T-cell (primary cell): ENCODE measurements around the gene NUP188. TPM values are rescaled to one million over a fixed set of nuclear protein-coding genes. Genes with fewer than 3 reads are reported as not detected.

ENCODE experiments used
- ATAC-seq, 4 experiments: fragments of 200-7000 bp in 3 of 4; fragments of 150-1000 bp in 1 of 4; cut with Tn5 transposase; replicated peaks in 1 of 4; 1 replicate in 3 of 4; 2 replicates in 1 of 4; pipeline ENCODE4 v1.10.0; 2021; ENCODE audit warnings: moderate library complexity in 3 of 4, mild to moderate bottlenecking in 2 of 4, moderate number of reproducible peaks in 1 of 4
- CTCF ChIA-PET, 2 donors: fragments of 300-600 bp; sonication (Branson Sonifier 250); formaldehyde crosslinking; loops; one replicate each; lab custom pipeline; 2022; ENCODE audit warnings: antibody characterized with exemption in 2 of 2; lab: Charles Lee
- POLR2A ChIA-PET, 2 donors: fragments of 300-600 bp; sonication (Branson Sonifier 250); formaldehyde crosslinking; loops; one replicate each; lab custom pipeline; 2022; ENCODE audit warnings: antibody characterized with exemption in 2 of 2; lab: Charles Lee
- DNase-seq, 35 experiments: peaks; one replicate each; pipeline versions ENCODE4 v3.0.0 to v3.0.0-alpha.2; 2013 to 2023
- H3K27ac ChIP-seq: one replicate; pipeline ENCODE4 v1.5.1; 2013; ENCODE audit warnings: low read length
- H3K27me3 ChIP-seq, 2 experiments: replicated peaks in 1 of 2; 1 replicate in 1 of 2; 2 replicates in 1 of 2; pipeline versions ENCODE4 v1.6.1 to v1.7.0; 2013; ENCODE audit warnings: low read length in 1 of 2, mixed read lengths in 1 of 2; ENCODE audit not compliant: control insufficient read depth in 2 of 2, insufficient read depth in 2 of 2; ENCODE audit errors: extremely low read depth in 1 of 2
- H3K36me3 ChIP-seq, 2 donors: 1 replicate in 1 of 2; 2 replicates in 1 of 2; pipeline versions ENCODE4 v1.6.1 to v1.7.0; 2013; ENCODE audit warnings: low read length in 1 of 2; ENCODE audit not compliant: control insufficient read depth in 2 of 2, insufficient read depth in 1 of 2; ENCODE audit errors: extremely low read depth in 1 of 2
- H3K4me1 ChIP-seq, 2 experiments: 1 replicate in 1 of 2; 2 replicates in 1 of 2; pipeline versions ENCODE4 v1.6.1 to v1.7.0; 2013; ENCODE audit warnings: low read length in 2 of 2, mixed read lengths in 1 of 2; ENCODE audit not compliant: insufficient read depth in 2 of 2, control insufficient read depth in 1 of 2; ENCODE audit errors: extremely low read depth in 1 of 2
- H3K4me3 ChIP-seq, 2 donors: 1 replicate in 1 of 2; 2 replicates in 1 of 2; pipeline versions ENCODE4 v1.5.1 to v1.7.0; 2013; ENCODE audit warnings: mild to moderate bottlenecking in 2 of 2, low read length in 1 of 2, moderate library complexity in 1 of 2; ENCODE audit not compliant: control insufficient read depth in 1 of 2; ENCODE audit errors: extremely low read depth in 1 of 2
- H3K9me3 ChIP-seq: 2 replicates; pipeline ENCODE4 v1.7.0; 2013
- H3K27ac Mint-ChIP-seq, 2 donors: one replicate each; pipeline ENCODE4 v1.8.0; 2020 to 2021; ENCODE audit warnings: mild to moderate bottlenecking in 2 of 2, mixed read lengths in 2 of 2
- H3K27me3 Mint-ChIP-seq, 2 donors: one replicate each; pipeline ENCODE4 v1.8.0; 2021 to 2022; ENCODE audit warnings: mixed read lengths in 2 of 2
- H3K36me3 Mint-ChIP-seq: one replicate; pipeline ENCODE4 v1.8.0; 2021; ENCODE audit warnings: mixed read lengths
- H3K4me1 Mint-ChIP-seq, 3 donors: one replicate each; pipeline ENCODE4 v1.8.0; 2020 to 2022; ENCODE audit warnings: mixed read lengths in 3 of 3, mild to moderate bottlenecking in 1 of 3
- H3K4me3 Mint-ChIP-seq, 3 donors: one replicate each; pipeline ENCODE4 v1.8.0; 2020 to 2022; ENCODE audit warnings: mild to moderate bottlenecking in 3 of 3, mixed read lengths in 3 of 3, moderate library complexity in 3 of 3
- H3K9me3 Mint-ChIP-seq, 3 donors: one replicate each; pipeline ENCODE4 v1.8.0; 2020 to 2022; ENCODE audit warnings: mixed read lengths in 3 of 3
- WGBS: methylation state at CpG from one replicate; pipeline ENCODE4 v1.1.5; 2013; ENCODE audit warnings: missing lambda C conversion rate; ENCODE audit not compliant: insufficient coverage; 5-methylcytosine and 5-hydroxymethylcytosine counted together
- total RNA-seq, 35 experiments: library from RNA in 6 of 35; stranded (reverse) in 6 of 35; fragments of 120-200 nt in 1 of 35; gene quantifications; one replicate each; pipeline versions ENCODE4 v1.2.1 to v1.2.4 and lab custom pipeline; 2013 to 2026

The NUP188 gene
- total RNA-seq, 5 donors from 2014 or later (not counting 1 experiment from before 2014, with no cell fraction given) = 51.0 to 78.4 (median 71.3) TPM

- 80% methylated on average over 2 of the region's 7 CpGs for WGBS
- CTCF ChIA-PET = no interaction called here
- POLR2A ChIA-PET = no interaction called here
Measured at GRCh38 chr9:128901379-128901778, 46.1 kb upstream of the NUP188 start.

DNA sequence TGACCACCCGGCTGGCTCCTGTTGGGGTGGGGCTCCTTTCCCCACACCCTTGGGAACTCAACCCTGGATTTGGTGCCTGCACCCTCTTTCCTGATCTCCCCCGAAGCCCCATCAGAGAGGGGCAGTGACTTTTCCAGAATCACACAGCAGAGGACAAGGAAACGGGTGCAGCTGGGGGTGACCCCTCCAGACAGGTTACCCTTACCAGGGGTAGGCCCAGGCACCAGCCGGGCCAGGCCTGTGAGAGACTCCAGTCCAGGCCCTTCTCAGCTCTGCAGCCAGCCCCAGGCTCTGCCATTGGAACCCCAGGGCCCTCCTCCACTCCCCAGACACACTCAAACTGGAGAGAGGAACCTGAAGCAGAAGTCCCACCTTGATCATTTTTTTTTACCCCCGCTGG lies 45.7 kb upstream of the NUP188 start:
- ATAC-seq (peak; percentile 2 to 19 (median 8)), DNase-seq (no peak)
- peak overlapping the region; percentile 7 to 40 for H3K4me3 ChIP-seq
- 78% methylated on average over 3 of the region's 5 CpGs for WGBS
- peaks cover 0 to 10% of the 10 kb centered on the region in 2 donors for H3K36me3 ChIP-seq
- ChIA-PET POLR2A (no interaction called here), CTCF (no interaction called here)
- H3K27me3 ChIP-seq = no peaks in the 10 kb centered on the region
- H3K9me3 Mint-ChIP-seq = no peaks in the 10 kb centered on the region
- peaks cover 58 to 89% of the 10 kb centered on the region in 2 experiments for H3K4me1 ChIP-seq
- peak overlapping the region; percentile 96 to 97 for H3K27ac Mint-ChIP-seq
- H3K27ac ChIP-seq = peak overlapping the region; percentile 91
- H3K9me3 ChIP-seq = no peaks in the 10 kb centered on the region
- H3K4me1 Mint-ChIP-seq = peaks cover 60 to 81% (median 77%) of the 10 kb centered on the region in 3 donors
- H3K27me3 Mint-ChIP-seq = no peaks in the 10 kb centered on the region
- peak overlapping the region in 2 of 3 donors; percentile 63 to 75 for H3K4me3 Mint-ChIP-seq
- H3K36me3 Mint-ChIP-seq = peaks cover 9% of the 10 kb centered on the region

More at GRCh38 chr9:128901379-128901778, 46.1 kb upstream of the NUP188 start:
- Histone ChIP-seq H3K27me3 (no peaks in the 10 kb centered on the region), H3K4me3 (peak overlapping the region in 1 of 2 donors; percentile 7), H3K27ac (peak overlapping the region; percentile 91), H3K4me1 (peaks cover 58 to 89% of the 10 kb centered on the region in 2 experiments), H3K9me3 (no peaks in the 10 kb centered on the region), H3K36me3 (peaks cover 0 to 15% of the 10 kb centered on the region in 2 donors)
- ATAC-seq (no peak), DNase-seq (no peak)
- H3K27me3 Mint-ChIP-seq = no peaks in the 10 kb centered on the region
- peak overlapping the region; percentile 96 to 97 for H3K27ac Mint-ChIP-seq
- peaks cover 65 to 81% (median 73%) of the 10 kb centered on the region in 3 donors for H3K4me1 Mint-ChIP-seq
- H3K4me3 Mint-ChIP-seq = peak overlapping the region in 1 of 3 donors; percentile 63
- no peaks in the 10 kb centered on the region for H3K9me3 Mint-ChIP-seq
- H3K36me3 Mint-ChIP-seq = peaks cover 10% of the 10 kb centered on the region

DNA sequence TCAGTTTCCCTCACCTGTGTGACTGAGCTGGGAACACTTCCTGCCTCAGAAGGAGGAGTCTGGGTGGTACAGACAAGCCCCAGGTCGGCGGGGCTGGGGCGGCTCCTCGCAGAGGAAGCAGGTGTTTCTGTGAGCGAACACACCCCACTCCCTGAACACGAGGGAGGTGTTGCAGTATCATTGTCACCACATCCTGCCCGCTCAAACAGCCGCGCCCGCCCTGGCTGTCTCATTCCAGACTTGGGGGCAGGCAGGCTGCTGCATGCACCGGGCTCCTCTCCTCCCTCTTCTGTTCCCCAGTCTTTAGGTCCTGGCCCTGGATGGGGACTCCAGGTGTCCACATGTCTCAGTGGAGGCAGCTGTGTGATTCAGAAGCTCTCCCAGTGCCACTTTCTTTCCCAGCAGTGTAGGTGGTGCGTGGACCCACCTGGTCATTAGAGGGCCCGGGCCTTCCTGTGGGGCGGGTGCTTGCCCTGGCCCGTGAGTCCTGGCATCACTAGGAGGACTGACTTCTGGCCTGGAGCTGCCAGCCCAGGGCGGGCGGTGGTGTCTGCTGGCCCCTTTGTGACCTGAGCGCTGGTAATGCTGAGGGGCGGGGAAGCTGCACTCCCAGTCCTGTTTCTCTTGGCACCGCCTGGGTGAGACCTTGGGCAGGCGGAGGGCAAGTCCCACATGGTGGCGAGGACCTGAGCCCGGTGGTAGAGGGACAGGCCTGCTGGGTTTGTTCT lies 45.0 kb upstream of the NUP188 start:
- H3K4me1 Mint-ChIP-seq = peaks cover 60 to 84% (median 81%) of the 10 kb centered on the region in 3 donors
- H3K4me1 ChIP-seq = peaks cover 58 to 86% of the 10 kb centered on the region in 2 experiments
- ATAC-seq (peak; percentile 93 to 94 (median 94)), DNase-seq (peak; percentile 80 to 93 (median 88))
- H3K27me3 Mint-ChIP-seq = no peaks in the 10 kb centered on the region
- no peaks in the 10 kb centered on the region for H3K27me3 ChIP-seq
- H3K36me3 ChIP-seq = peaks cover 3 to 13% of the 10 kb centered on the region in 2 donors
- H3K4me3 Mint-ChIP-seq = peak overlapping the region; percentile 63 to 75 (median 75)
- H3K9me3 ChIP-seq = no peaks in the 10 kb centered on the region
- 8% methylated on average over 18 of the region's 23 CpGs for WGBS
- H3K9me3 Mint-ChIP-seq = no peaks in the 10 kb centered on the region
- ChIA-PET CTCF (no interaction called here), POLR2A (no interaction called here)
- peak overlapping the region; percentile 96 to 97 for H3K27ac Mint-ChIP-seq
- peak overlapping the region; percentile 91 for H3K27ac ChIP-seq
- peak overlapping the region; percentile 40 to 49 for H3K4me3 ChIP-seq
- peaks cover 10% of the 10 kb centered on the region for H3K36me3 Mint-ChIP-seq

DNA sequence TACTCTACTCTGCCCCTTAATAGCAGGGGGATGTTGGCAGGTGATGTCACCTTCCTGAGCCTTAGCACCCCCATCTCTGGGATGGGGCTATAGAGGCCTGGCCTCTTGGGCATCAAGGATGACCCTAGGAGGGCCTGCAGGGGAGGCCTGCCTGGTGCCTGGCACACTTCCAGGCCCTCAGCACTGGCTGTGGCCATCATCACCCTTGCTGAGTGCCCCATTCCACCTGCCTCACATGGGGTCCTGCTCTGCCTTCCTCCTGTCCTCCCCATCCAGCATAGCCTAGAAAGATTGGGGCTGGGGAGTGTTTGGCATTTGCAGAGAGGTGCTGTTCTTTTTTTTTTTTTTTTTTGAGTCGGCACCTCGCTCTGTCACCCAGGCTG lies 44.4 kb upstream of the NUP188 start:
- Mint-ChIP-seq H3K9me3 (no peaks in the 10 kb centered on the region), H3K27ac (peak overlapping the region; percentile 96 to 97), H3K4me1 (peaks cover 56 to 80% (median 78%) of the 10 kb centered on the region in 3 donors), H3K36me3 (peaks cover 14% of the 10 kb centered on the region), H3K27me3 (no peaks in the 10 kb centered on the region), H3K4me3 (peak overlapping the region; percentile 63 to 75 (median 75))
- H3K27ac ChIP-seq = peak overlapping the region; percentile 91
- ATAC-seq (no peak), DNase-seq (no peak)
- H3K9me3 ChIP-seq = no peaks in the 10 kb centered on the region
- H3K27me3 ChIP-seq = no peaks in the 10 kb centered on the region
- peaks cover 4 to 18% of the 10 kb centered on the region in 2 donors for H3K36me3 ChIP-seq
- ChIA-PET POLR2A (no interaction called here), CTCF (no interaction called here)
- no CpG with 5 or more reads among the region's 2 CpGs for WGBS
- H3K4me1 ChIP-seq = peaks cover 53 to 80% of the 10 kb centered on the region in 2 experiments
- H3K4me3 ChIP-seq = peak overlapping the region in 1 of 2 donors; percentile 49

DNA sequence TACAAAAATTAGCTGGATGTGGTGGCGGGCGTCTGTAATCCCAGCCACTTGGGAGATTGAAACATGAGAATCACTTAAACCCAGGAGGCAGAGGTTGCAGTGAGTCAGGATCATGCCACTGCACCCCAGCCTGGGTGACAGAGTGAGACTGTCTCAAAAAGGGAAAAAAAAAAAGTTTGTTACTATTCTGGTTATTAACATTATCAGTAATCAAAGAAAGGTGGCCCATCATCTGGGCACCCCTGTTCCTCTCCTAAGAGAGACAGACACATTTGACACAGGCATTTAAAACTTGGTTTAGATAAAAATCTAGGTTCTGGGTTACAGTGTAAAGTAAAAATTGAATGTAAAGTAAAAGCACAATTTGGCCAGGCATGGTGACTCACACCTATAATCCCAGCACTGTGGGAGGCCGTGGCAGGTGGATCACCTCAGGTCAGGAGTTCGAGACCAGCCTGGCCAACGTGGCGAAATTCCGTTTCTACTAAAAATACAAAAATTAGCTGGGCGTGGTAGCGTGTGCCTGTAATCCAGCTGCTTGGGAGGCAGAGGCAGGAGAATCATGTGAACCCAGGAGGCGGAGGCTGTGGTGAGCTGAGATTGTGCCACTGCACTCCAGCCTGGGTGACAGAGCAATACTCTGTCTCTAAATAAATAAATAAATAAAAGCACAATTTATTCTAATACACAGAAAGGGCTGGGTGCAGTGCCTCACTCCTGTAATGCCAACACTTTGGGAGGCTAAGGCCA lies 43.5 kb upstream of the NUP188 start:
- H3K9me3 ChIP-seq = no peaks in the 10 kb centered on the region
- CTCF ChIA-PET = no interaction called here
- H3K27ac ChIP-seq = peak overlapping the region; percentile 91
- H3K4me1 ChIP-seq = peaks cover 43 to 74% of the 10 kb centered on the region in 2 experiments
- H3K4me1 Mint-ChIP-seq = peaks cover 53 to 73% (median 72%) of the 10 kb centered on the region in 3 donors
- peak overlapping the region; percentile 96 to 97 for H3K27ac Mint-ChIP-seq
- no peak overlapping the region for H3K4me3 ChIP-seq
- WGBS = 81% methylated on average over 9 of the region's 10 CpGs
- DNase-seq (no peak), ATAC-seq (no peak)
- peak overlapping the region in 1 of 3 donors; percentile 63 for H3K4me3 Mint-ChIP-seq
- no peaks in the 10 kb centered on the region for H3K9me3 Mint-ChIP-seq
- POLR2A ChIA-PET = interaction anchor here in 1 of 2 donors (0.6 kb wide), 1 partner anchor 64 kb away, joined by 3 read pairs; no protein-coding TSS in a partner anchor
- H3K36me3 ChIP-seq = peaks cover 4 to 25% of the 10 kb centered on the region in 2 donors
- peaks cover 20% of the 10 kb centered on the region for H3K36me3 Mint-ChIP-seq
- H3K27me3 Mint-ChIP-seq = no peaks in the 10 kb centered on the region
- H3K27me3 ChIP-seq = no peaks in the 10 kb centered on the region

DNA sequence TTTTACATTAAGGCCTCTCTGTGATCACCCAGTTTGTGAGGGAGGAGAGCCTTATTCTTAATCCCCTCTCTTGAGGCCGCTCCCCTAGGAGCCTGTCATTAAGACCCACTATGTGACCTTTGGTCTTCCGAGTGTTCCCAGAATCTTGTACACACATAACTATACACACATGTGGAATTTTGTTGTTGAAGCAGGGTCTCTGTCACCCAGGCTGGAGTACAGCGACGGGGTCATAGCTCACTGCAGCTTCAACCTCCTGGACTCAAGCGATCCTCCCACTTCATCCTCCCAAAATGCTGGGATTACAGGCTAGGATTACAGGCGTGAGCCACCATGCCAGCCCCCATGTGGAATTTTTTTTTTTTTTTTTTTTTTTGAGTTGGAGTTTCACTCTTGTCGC lies 41.5 kb upstream of the NUP188 start:
- Histone ChIP-seq H3K4me3 (no peak overlapping the region), H3K27me3 (no peaks in the 10 kb centered on the region), H3K9me3 (no peaks in the 10 kb centered on the region), H3K27ac (peak overlapping the region; percentile 5), H3K36me3 (peaks cover 15 to 36% of the 10 kb centered on the region in 2 donors), H3K4me1 (peaks cover 32 to 74% of the 10 kb centered on the region in 2 experiments)
- H3K27ac Mint-ChIP-seq = peak overlapping the region; percentile 77 to 83
- ChIA-PET CTCF (interaction anchor here (0.6 to 0.7 kb wide), 2 partner anchors 35 kb away, joined by 3 read pairs; no protein-coding TSS in a partner anchor), POLR2A (no interaction called here)
- peaks cover 42 to 62% (median 61%) of the 10 kb centered on the region in 3 donors for H3K4me1 Mint-ChIP-seq
- H3K9me3 Mint-ChIP-seq = no peaks in the 10 kb centered on the region
- H3K36me3 Mint-ChIP-seq = peaks cover 27% of the 10 kb centered on the region
- no peak overlapping the region for H3K4me3 Mint-ChIP-seq
- no peaks in the 10 kb centered on the region for H3K27me3 Mint-ChIP-seq
- no peak for DNase-seq
- ATAC-seq = no peak
- WGBS = no CpG with 5 or more reads among the region's 7 CpGs
